GM18867 (cell line): Measurements from ENCODE around the gene SIGLEC7.
"Not testable (repeated sequence)": the region's sequence is repeated elsewhere in the genome, so short reads cannot be mapped to it uniquely, and the experiment has no call there.

Source experiments
- ATAC-seq: cut with Tn5 transposase; IDR thresholded peaks from one replicate; pipeline ENCODE4 v1.9.1; 2021; ENCODE audit warnings: mild to moderate bottlenecking, moderate library complexity; ENCODE audit not compliant: unreplicated experiment

The SIGLEC7 gene

GRCh38 chr19:51166846-51167490 lies 24.9 kb downstream of the SIGLEC7 start:
- ATAC-seq, result peak; percentile 64

- ATAC-seq, result no peak
Observed at GRCh38 chr19:51168564-51169282, 26.6 kb downstream of the SIGLEC7 start.

GRCh38 chr19:51169283-51169918 lies 27.3 kb downstream of the SIGLEC7 start:
- ATAC-seq, result not testable (repeated sequence)

GRCh38 chr19:51172223-51172622 lies 30.1 kb downstream of the SIGLEC7 start:
- ATAC-seq, result no peak

- ATAC-seq, result no peak
Observed at GRCh38 chr19:51173681-51174080, 31.6 kb downstream of the SIGLEC7 start.

- no peak for ATAC-seq
Observed at GRCh38 chr19:51179256-51179655, 37.2 kb downstream of the SIGLEC7 start.

- ATAC-seq, result no peak
Observed at GRCh38 chr19:51181377-51181912, 39.3 kb downstream of the SIGLEC7 start.

GRCh38 chr19:51181913-51182419 lies 39.9 kb downstream of the SIGLEC7 start:
- ATAC-seq, result no peak

GRCh38 chr19:51183629-51184028 lies 41.5 kb downstream of the SIGLEC7 start:
- ATAC-seq, result no peak

GRCh38 chr19:51185069-51185867 lies 43.2 kb downstream of the SIGLEC7 start:
- ATAC-seq, result no peak

- no peak for ATAC-seq
Observed at GRCh38 chr19:51185868-51186215, 43.7 kb downstream of the SIGLEC7 start.

GRCh38 chr19:51186323-51186722 lies 44.2 kb downstream of the SIGLEC7 start:
- no peak for ATAC-seq

- no peak for ATAC-seq
Observed at GRCh38 chr19:51187395-51188226, 45.5 kb downstream of the SIGLEC7 start.

- no peak for ATAC-seq
Observed at GRCh38 chr19:51188227-51188559, 46.1 kb downstream of the SIGLEC7 start.

- ATAC-seq, result no peak
Observed at GRCh38 chr19:51192689-51193088, 50.6 kb downstream of the SIGLEC7 start.

GRCh38 chr19:51194527-51195315 lies 52.6 kb downstream of the SIGLEC7 start:
- peak; percentile 46 for ATAC-seq

- ATAC-seq, result no peak
Observed at GRCh38 chr19:51195316-51195586, 53.1 kb downstream of the SIGLEC7 start.

- no peak for ATAC-seq
Observed at GRCh38 chr19:51195616-51196015, 53.5 kb downstream of the SIGLEC7 start.

GRCh38 chr19:51196181-51196580 lies 54.1 kb downstream of the SIGLEC7 start:
- ATAC-seq, result no peak

- no peak for ATAC-seq
Observed at GRCh38 chr19:51198641-51199040, 56.5 kb downstream of the SIGLEC7 start.
